ENCODE measurements around the gene SERPINH1.

GRCh38 chr11:75530577-75530976 lies 31.5 kb upstream of the SERPINH1 start:
- TF ChIP-seq CTCF (conservative IDR thresholded peaks at IDR 0.05; ENCODE audit: low read length) (no peak), EZH2phosphoT487 (IDR thresholded peaks at IDR 0.05; ENCODE audit: borderline replicate concordance) (no peak)

All from Loucy (cell line).